Choroid plexus epithelial cell (primary cell): ENCODE data around the gene FAF2.
"Not testable (repeated sequence)": the region's sequence is repeated elsewhere in the genome, so short reads cannot be mapped to it uniquely, and the experiment has no call there.

Experiments
- DNase-seq: peaks from one replicate; pipeline ENCODE4 v3.0.0-alpha.2; 2010; ENCODE audit warnings: low read depth
- H3K4me3 ChIP-seq: 2 replicates; pipeline ENCODE4 v1.5.1; 2011; ENCODE audit warnings: low read depth, mild to moderate bottlenecking, control low read depth, low read length, moderate library complexity
- CTCF ChIP-seq: conservative IDR thresholded peaks from 2 replicates; pipeline ENCODE4 v1.5.1; 2011; ENCODE audit warnings: low read depth, mild to moderate bottlenecking, control low read depth, inconsistent platforms, low read length, moderate library complexity

FAF2 gene

GRCh38 chr5:176447978-176448608 lies at the start of gene FAF2:
FAF2 (plus strand) TSS chr5:176448385; CDS start chr5:176448408, 23 bp downstream.
- DNase-seq: peak; percentile 100
- TF ChIP-seq CTCF: peak; percentile 77
- peak within 1 kb of the TSS; percentile 99 for H3K4me3 ChIP-seq

GRCh38 chr5:176400382-176401156 lies 47.6 kb upstream of the FAF2 start:
- TF ChIP-seq CTCF: no peak
- no peak overlapping the region for H3K4me3 ChIP-seq
- no peak for DNase-seq

- TF ChIP-seq CTCF: no peak
- no peak for DNase-seq
- no peak overlapping the region for H3K4me3 ChIP-seq
These were observed 46.6 kb upstream of the FAF2 start for GRCh38 chr5:176401281-176402205.

GRCh38 chr5:176405656-176406435 lies 42.3 kb upstream of the FAF2 start:
- no peak overlapping the region for H3K4me3 ChIP-seq
- peak; percentile 19 for TF ChIP-seq CTCF
- DNase-seq: no peak

- no peak for TF ChIP-seq CTCF
- DNase-seq: no peak
These were observed 41.6 kb upstream of the FAF2 start for GRCh38 chr5:176406436-176407052.

GRCh38 chr5:176407456-176408251 lies 40.5 kb upstream of the FAF2 start:
- DNase-seq: no peak
- no peak overlapping the region for H3K4me3 ChIP-seq
- no peak for TF ChIP-seq CTCF

More at GRCh38 chr5:176406436-176407052, 41.6 kb upstream of the FAF2 start:
- H3K4me3 ChIP-seq: no peak overlapping the region

- not testable (repeated sequence) for DNase-seq, H3K4me3 ChIP-seq
These were observed 40.0 kb upstream of the FAF2 start for GRCh38 chr5:176408252-176408573.
